Right lobe of liver (tissue), 4 donors: Measurements from ENCODE around the gene SELENOT.

ENCODE experiments used
- POLR2A ChIP-seq: fragments of 450-650 bp; IDR thresholded peaks from one replicate; pipeline ENCODE4 v1.6.1; 2017; ENCODE audit warnings: antibody characterized with exemption, mild to moderate bottlenecking
- TF ChIP-seq, protein P1 (sequence below), 4 donors: fragments of 200-600 bp in 3 of 4; fragments of 450-650 bp in 1 of 4; IDR thresholded peaks; one replicate each; pipeline versions ENCODE4 v1.5.1 to v1.8.0; 2016 to 2022; ENCODE audit warnings: antibody characterized with exemption in 4 of 4, mild to moderate bottlenecking in 2 of 4
- donor health status: DM: no; HTN: no; CAD: no.
- donor health status: DM: no; HTN: no; CAD: no.
- donor health status: DM: no; HTN: yes; CAD: no.

DNA sequence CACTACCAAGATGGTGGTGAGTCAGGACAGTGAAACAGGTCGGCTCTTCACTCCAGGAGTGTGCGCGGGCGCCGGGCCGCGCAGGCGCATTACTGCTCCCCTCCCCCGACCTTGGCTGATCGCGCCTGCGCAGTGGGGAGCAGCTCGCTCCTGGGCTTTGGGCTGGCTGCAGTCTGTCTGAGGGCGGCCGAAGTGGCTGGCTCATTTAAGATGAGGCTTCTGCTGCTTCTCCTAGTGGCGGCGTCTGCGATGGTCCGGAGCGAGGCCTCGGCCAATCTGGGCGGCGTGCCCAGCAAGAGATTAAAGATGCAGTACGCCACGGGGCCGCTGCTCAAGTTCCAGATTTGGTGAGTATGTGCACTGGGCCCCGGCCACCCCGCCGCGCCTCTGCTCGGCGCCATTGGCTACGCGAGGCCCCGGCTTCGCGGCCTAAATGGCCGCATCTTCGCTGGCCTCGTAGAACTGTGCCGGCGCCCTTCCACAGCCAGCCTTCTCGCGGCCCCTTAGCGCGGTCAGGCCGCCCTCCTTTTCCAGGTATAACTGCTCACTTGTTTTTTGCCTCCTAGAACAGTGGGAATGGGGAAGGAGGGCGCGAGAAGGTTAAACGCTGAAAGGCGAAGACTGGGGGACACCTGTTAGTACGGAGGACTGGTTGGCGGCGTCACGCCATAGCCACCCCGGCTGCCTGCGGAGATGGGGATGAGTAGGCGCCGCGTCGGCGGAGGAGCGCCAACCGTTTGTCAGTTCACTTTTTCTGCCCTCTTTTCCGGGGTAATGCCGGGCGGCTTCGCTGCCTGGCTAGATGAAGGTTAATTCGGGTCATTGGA is at the start of gene SELENOT:
- TF ChIP-seq, protein P1, sequence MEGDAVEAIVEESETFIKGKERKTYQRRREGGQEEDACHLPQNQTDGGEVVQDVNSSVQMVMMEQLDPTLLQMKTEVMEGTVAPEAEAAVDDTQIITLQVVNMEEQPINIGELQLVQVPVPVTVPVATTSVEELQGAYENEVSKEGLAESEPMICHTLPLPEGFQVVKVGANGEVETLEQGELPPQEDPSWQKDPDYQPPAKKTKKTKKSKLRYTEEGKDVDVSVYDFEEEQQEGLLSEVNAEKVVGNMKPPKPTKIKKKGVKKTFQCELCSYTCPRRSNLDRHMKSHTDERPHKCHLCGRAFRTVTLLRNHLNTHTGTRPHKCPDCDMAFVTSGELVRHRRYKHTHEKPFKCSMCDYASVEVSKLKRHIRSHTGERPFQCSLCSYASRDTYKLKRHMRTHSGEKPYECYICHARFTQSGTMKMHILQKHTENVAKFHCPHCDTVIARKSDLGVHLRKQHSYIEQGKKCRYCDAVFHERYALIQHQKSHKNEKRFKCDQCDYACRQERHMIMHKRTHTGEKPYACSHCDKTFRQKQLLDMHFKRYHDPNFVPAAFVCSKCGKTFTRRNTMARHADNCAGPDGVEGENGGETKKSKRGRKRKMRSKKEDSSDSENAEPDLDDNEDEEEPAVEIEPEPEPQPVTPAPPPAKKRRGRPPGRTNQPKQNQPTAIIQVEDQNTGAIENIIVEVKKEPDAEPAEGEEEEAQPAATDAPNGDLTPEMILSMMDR (IDR thresholded peaks at IDR 0.05) = peak in 3 of 4 donors; percentile 10 to 38 (median 21)
- peak; percentile 97 for TF ChIP-seq POLR2A
